Measurements from ENCODE around the gene SSH2. TPM values are rescaled to one million over a fixed set of nuclear protein-coding genes. Genes with fewer than 3 reads are reported as not detected.

The SSH2 gene
- total RNA-seq, 2 experiments from 2014 or later: 39.4 to 73.9 TPM

- no peak for DNase-seq (ENCODE audit: low spot score)
- ChIA-PET CTCF (ENCODE audit: unreplicated experiment) (no interaction called here), POLR2A (no interaction called here)
- Histone ChIP-seq H3K79me2 (ENCODE audit: insufficient read depth, low read depth, low read length) (no peaks in the 10 kb centered on the region), H3K4me1 (ENCODE audit: insufficient read depth, low read length, poor library complexity, severe bottlenecking) (peaks cover 22% of the 10 kb centered on the region), H3K36me3 (ENCODE audit: insufficient read depth, low read length) (0 out of 2 replicates have a peak, but pooled peaks cover under 1% of the 10 kb centered on the region), H3K9me3 (ENCODE audit: low read length) (no peaks in the 10 kb centered on the region), H3K4me3 (ENCODE audit: low read depth, low read length, poor library complexity, severe bottlenecking) (no peak overlapping the region), H4K20me1 (ENCODE audit: insufficient read depth, low read length) (no peaks in the 10 kb centered on the region), H3K4me2 (ENCODE audit: low read length) (no peak overlapping the region), H3K9me2 (ENCODE audit: insufficient read depth, low read length) (no peaks in the 10 kb centered on the region), H2AFZ (ENCODE audit: low read length) (no peak overlapping the region), H3K27ac (ENCODE audit: low read depth, low read length, poor library complexity, severe bottlenecking) (no peak overlapping the region)
- intact Hi-C loops (cut with micrococcal nuclease; ENCODE audit: unreplicated experiment): no loop called here
- no TSS peak for BruUV-seq (replicated peaks)
- TF ChIP-seq EZH2phosphoT487 (IDR thresholded peaks at IDR 0.05; ENCODE audit: borderline replicate concordance, low read depth, low read length): no peak
- no peak for TF ChIP-seq CTCF (conservative IDR thresholded peaks at IDR 0.05; ENCODE audit: low read length)
These were observed 190.0 kb downstream of the SSH2 start for GRCh38 chr17:29740017-29740416.

- H3K36me3 ChIP-seq (ENCODE audit: insufficient read depth, low read length): 0 out of 2 replicates have a peak, but pooled peaks cover 11% of the 10 kb centered on the region
- no TSS peak for BruUV-seq (replicated peaks)
- H2AFZ ChIP-seq (ENCODE audit: low read length): no peak overlapping the region
- no peak overlapping the region for H3K4me3 ChIP-seq (ENCODE audit: low read depth, low read length, poor library complexity, severe bottlenecking)
- H3K79me2 ChIP-seq (ENCODE audit: insufficient read depth, low read depth, low read length): peaks cover under 1% of the 10 kb centered on the region; the same call in 1 of the 2 replicates
- H3K4me2 ChIP-seq (ENCODE audit: low read length): no peak overlapping the region
- no peak for DNase-seq (ENCODE audit: low spot score)
- no peak overlapping the region for H3K27ac ChIP-seq (ENCODE audit: low read depth, low read length, poor library complexity, severe bottlenecking)
- H4K20me1 ChIP-seq (ENCODE audit: insufficient read depth, low read length): 0 out of 2 replicates have a peak, but pooled peaks cover 6% of the 10 kb centered on the region
- ChIA-PET POLR2A (interaction anchor here (0.8 to 1.0 kb wide), 3 partner anchors 10 to 99 kb away, joined by 3 to 4 read pairs (median 3); no protein-coding TSS in a partner anchor), CTCF (ENCODE audit: unreplicated experiment) (no interaction called here)
- H3K9me3 ChIP-seq (ENCODE audit: low read length): no peaks in the 10 kb centered on the region
- intact Hi-C loops (cut with micrococcal nuclease; ENCODE audit: unreplicated experiment): no loop called here
- no peak for TF ChIP-seq CTCF (conservative IDR thresholded peaks at IDR 0.05; ENCODE audit: low read length)
- no peak for TF ChIP-seq EZH2phosphoT487 (IDR thresholded peaks at IDR 0.05; ENCODE audit: borderline replicate concordance, low read depth, low read length)
- H3K4me1 ChIP-seq (ENCODE audit: insufficient read depth, low read length, poor library complexity, severe bottlenecking): peaks cover 12% of the 10 kb centered on the region
- H3K9me2 ChIP-seq (ENCODE audit: insufficient read depth, low read length): no peaks in the 10 kb centered on the region
These were observed 195.4 kb downstream of the SSH2 start for GRCh38 chr17:29734640-29735039.

- peaks cover 11% of the 10 kb centered on the region for H3K9me3 ChIP-seq (ENCODE audit: low read length)
- H2AFZ ChIP-seq (ENCODE audit: low read length): no peak overlapping the region
- peaks cover 15% of the 10 kb centered on the region; the same call in 1 of the 2 replicates for H3K79me2 ChIP-seq (ENCODE audit: insufficient read depth, low read depth, low read length)
- no TSS peak for BruUV-seq (replicated peaks)
- 0 out of 2 replicates have a peak, but pooled peaks cover 6% of the 10 kb centered on the region for H4K20me1 ChIP-seq (ENCODE audit: insufficient read depth, low read length)
- H3K36me3 ChIP-seq (ENCODE audit: insufficient read depth, low read length): peaks cover 26% of the 10 kb centered on the region
- intact Hi-C loops (cut with micrococcal nuclease; ENCODE audit: unreplicated experiment): no loop called here
- POLR2A ChIA-PET: interaction anchor here (0.7 to 2.0 kb wide), 6 partner anchors 10 to 985 kb away, joined by 3 to 12 read pairs (median 4); no protein-coding TSS in a partner anchor
- CTCF ChIA-PET (ENCODE audit: unreplicated experiment): no interaction called here
- DNase-seq (ENCODE audit: low spot score): no peak
- no peak for TF ChIP-seq CTCF (conservative IDR thresholded peaks at IDR 0.05; ENCODE audit: low read length)
- H3K4me1 ChIP-seq (ENCODE audit: insufficient read depth, low read length, poor library complexity, severe bottlenecking): peaks cover 12% of the 10 kb centered on the region
- no peak overlapping the region for H3K4me2 ChIP-seq (ENCODE audit: low read length)
- no peaks in the 10 kb centered on the region for H3K9me2 ChIP-seq (ENCODE audit: insufficient read depth, low read length)
- no peak overlapping the region for H3K27ac ChIP-seq (ENCODE audit: low read depth, low read length, poor library complexity, severe bottlenecking)
- no peak overlapping the region for H3K4me3 ChIP-seq (ENCODE audit: low read depth, low read length, poor library complexity, severe bottlenecking)
These were observed 196.9 kb downstream of the SSH2 start for GRCh38 chr17:29733166-29733565.

All from OCI-LY7 (cell line).